GM23248 (cell line): Measurements from ENCODE around the gene PRKD1.

Source experiments
- EZH2 ChIP-seq: fragments of 200-600 bp; sonication (generic); IDR thresholded peaks from 2 replicates; pipeline ENCODE4 v1.6.1; 2018; ENCODE audit warnings: antibody characterized with exemption, mild to moderate bottlenecking; ENCODE audit not compliant: insufficient read depth, poor library complexity, severe bottlenecking
- EZH2phosphoT487 ChIP-seq: fragments of 200-600 bp; sonication (generic); IDR thresholded peaks from 2 replicates; pipeline ENCODE4 v1.6.1; 2018; ENCODE audit warnings: antibody characterized with exemption, moderate library complexity, mild to moderate bottlenecking, low read depth; ENCODE audit not compliant: insufficient read depth

DNA sequence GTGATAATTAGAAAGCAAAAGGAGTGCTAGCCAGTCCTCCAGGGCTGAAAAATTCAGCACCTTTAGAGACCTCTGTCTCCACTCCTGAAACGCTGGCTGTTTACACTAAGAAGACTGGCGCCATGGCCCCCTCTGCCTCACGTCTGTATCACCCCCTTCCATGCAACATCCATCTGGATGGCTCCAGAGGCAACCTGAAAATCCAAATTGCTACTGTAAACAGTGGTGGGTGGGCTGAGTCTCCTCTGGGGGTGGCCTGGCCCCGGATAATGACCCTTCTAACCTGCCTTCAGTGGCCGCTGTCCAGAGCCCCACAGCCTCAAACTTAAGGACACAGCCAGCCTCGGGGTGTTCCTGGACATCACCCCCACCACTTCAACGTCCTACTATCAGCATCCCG is 1.4 kb downstream of the PRKD1 start:
- TF ChIP-seq EZH2, result no peak
- no peak for TF ChIP-seq EZH2phosphoT487
